Esophagus squamous epithelium (tissue), 5 donors: Measurements from ENCODE around the gene SRD5A3. TPM values are rescaled to one million over a fixed set of nuclear protein-coding genes. Genes with fewer than 3 reads are reported as not detected.

Source experiments
- DNase-seq: peaks from one replicate; lab custom pipeline; 2025; lab: John Stamatoyannopoulos, UW
- H3K27ac ChIP-seq, 4 donors: fragments of 200-600 bp; sonication (generic); one replicate each; pipeline ENCODE4 v1.5.1; 2016 to 2019; ENCODE audit warnings: mild to moderate bottlenecking in 1 of 4
- H3K27me3 ChIP-seq, 4 donors: fragments of 200-600 bp; sonication (generic); 1 replicate in 3 of 4; 2 replicates in 1 of 4; pipeline versions ENCODE4 v1.5.1 to v1.6.0; 2017 to 2021; ENCODE audit warnings: antibody characterized with exemption in 1 of 4
- H3K36me3 ChIP-seq, 3 donors: fragments of 200-600 bp; sonication (generic); one replicate each; pipeline ENCODE4 v1.5.1; 2016 to 2019
- H3K4me1 ChIP-seq, 3 donors: fragments of 200-600 bp; sonication (generic); one replicate each; pipeline ENCODE4 v1.5.1; 2017 to 2019
- H3K4me3 ChIP-seq, 4 donors: fragments of 200-600 bp; sonication (generic); 1 replicate in 3 of 4; 2 replicates in 1 of 4; pipeline ENCODE4 v1.5.1; 2016 to 2019; ENCODE audit warnings: mild to moderate bottlenecking in 2 of 4, moderate library complexity in 1 of 4
- H3K9me3 ChIP-seq, 3 donors: fragments of 200-600 bp; sonication (generic); one replicate each; pipeline ENCODE4 v1.5.1; 2016 to 2019
- POLR2A ChIP-seq, 4 donors: fragments of 450-650 bp; IDR thresholded peaks; one replicate each; pipeline ENCODE4 v1.6.1; 2017; ENCODE audit warnings: antibody characterized with exemption in 4 of 4, mild to moderate bottlenecking in 4 of 4, moderate library complexity in 3 of 4
- WGBS, 2 donors: methylation state at CpG; one replicate each; pipeline ENCODE4 v1.1.5; 2018; 5-methylcytosine and 5-hydroxymethylcytosine counted together
- intact Hi-C: fragments of 100-400 bp; cut with DNase I; formaldehyde crosslinking; loops from one replicate; pipeline ENCODE4 v1.15.0; 2022
- total RNA-seq, 4 donors: library from RNA; depleted of rRNA; stranded (reverse); fragments of >200 nt; gene quantifications; one replicate each; pipeline ENCODE4 v1.1.0, GENCODE V29; 2016
- TF ChIP-seq, protein P1 (sequence below), 6 experiments: fragments of 450-650 bp in 4 of 6; fragments of 200-600 bp in 2 of 6; sonication (generic) in 2 of 6; IDR thresholded peaks; one replicate each; pipeline ENCODE4 v1.5.1; 2016 to 2019; ENCODE audit warnings: antibody characterized with exemption in 6 of 6, mild to moderate bottlenecking in 4 of 6, moderate library complexity in 4 of 6
- donor health status: DM: yes; HTN: yes; CAD: no.

The SRD5A3 gene
- total RNA-seq, 4 donors from 2014 or later: 9.9 to 28.1 (median 18.4) TPM

DNA sequence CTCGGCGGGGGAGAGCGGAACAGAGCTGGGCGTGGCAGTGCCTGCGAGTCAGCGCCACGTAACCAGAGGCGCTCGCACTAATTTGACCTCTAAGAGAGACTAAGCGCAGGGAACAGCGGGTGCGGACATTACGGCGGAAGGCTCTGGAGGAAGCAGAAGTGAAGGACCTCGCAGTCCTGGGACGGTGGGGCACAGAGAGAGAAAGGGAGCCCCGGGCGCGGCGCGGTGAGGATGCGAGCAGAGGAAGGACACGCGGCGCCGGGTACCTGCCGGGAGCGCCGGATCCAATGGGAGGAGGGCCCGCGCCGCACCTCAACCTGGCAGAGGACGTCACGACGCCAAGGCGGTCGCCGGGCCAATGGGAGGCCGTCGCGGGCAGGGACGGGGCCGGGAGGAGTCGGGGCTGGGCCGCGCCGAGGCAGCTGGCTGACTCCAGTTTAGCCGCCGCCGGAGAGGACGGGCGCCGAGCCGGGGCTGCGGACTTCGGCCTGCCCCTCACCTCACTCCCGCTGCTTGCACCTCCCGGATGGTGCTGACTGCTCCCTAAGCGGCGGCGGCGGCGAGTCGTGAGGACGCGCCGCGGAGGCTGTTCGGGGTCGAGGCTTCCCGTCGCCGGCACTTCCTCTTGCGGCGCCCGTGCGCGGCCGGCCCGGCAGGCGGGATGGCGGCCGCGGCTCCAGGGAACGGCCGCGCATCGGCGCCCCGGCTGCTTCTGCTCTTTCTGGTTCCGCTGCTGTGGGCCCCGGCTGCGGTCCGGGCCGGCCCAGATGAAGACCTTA lies 49.7 kb downstream of the SRD5A3 start, which contains the start of gene TMEM165:
Gene TMEM165 (plus strand): TSS at position 429 of the 779 bp plus-strand sequence. CDS start 233 bp downstream, at position 662.
- peaks cover 0 to 4% (median 0%) of the 10 kb centered on the region in 3 donors for H3K36me3 ChIP-seq
- H3K4me3 ChIP-seq: peak within 1 kb of the TSS; percentile 75 to 99 (median 96)
- H3K9me3 ChIP-seq: no peaks in the 10 kb centered on the region
- peak within 1 kb of the TSS; percentile 96 to 100 (median 100) for H3K27ac ChIP-seq
- DNase-seq: peak; percentile 71
- TF ChIP-seq POLR2A (IDR thresholded peaks at IDR 0.05): peak in 3 of 4 donors; percentile 97 to 99 (median 98)
- TF ChIP-seq, protein P1, sequence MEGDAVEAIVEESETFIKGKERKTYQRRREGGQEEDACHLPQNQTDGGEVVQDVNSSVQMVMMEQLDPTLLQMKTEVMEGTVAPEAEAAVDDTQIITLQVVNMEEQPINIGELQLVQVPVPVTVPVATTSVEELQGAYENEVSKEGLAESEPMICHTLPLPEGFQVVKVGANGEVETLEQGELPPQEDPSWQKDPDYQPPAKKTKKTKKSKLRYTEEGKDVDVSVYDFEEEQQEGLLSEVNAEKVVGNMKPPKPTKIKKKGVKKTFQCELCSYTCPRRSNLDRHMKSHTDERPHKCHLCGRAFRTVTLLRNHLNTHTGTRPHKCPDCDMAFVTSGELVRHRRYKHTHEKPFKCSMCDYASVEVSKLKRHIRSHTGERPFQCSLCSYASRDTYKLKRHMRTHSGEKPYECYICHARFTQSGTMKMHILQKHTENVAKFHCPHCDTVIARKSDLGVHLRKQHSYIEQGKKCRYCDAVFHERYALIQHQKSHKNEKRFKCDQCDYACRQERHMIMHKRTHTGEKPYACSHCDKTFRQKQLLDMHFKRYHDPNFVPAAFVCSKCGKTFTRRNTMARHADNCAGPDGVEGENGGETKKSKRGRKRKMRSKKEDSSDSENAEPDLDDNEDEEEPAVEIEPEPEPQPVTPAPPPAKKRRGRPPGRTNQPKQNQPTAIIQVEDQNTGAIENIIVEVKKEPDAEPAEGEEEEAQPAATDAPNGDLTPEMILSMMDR (IDR thresholded peaks at IDR 0.05): peak in 1 of 6 experiments; percentile 3
- H3K27me3 ChIP-seq: no peaks in the 10 kb centered on the region
- peaks cover 14 to 41% (median 18%) of the 10 kb centered on the region in 3 donors for H3K4me1 ChIP-seq
- 0 to 1% methylated on average over 18 to 26 of the region's 95 CpGs for WGBS, 2 donors
- intact Hi-C loops: loop anchor here (5.0 kb wide), 1 partner anchor 48 kb away; the partner anchor contains the start of gene SRD5A3

DNA sequence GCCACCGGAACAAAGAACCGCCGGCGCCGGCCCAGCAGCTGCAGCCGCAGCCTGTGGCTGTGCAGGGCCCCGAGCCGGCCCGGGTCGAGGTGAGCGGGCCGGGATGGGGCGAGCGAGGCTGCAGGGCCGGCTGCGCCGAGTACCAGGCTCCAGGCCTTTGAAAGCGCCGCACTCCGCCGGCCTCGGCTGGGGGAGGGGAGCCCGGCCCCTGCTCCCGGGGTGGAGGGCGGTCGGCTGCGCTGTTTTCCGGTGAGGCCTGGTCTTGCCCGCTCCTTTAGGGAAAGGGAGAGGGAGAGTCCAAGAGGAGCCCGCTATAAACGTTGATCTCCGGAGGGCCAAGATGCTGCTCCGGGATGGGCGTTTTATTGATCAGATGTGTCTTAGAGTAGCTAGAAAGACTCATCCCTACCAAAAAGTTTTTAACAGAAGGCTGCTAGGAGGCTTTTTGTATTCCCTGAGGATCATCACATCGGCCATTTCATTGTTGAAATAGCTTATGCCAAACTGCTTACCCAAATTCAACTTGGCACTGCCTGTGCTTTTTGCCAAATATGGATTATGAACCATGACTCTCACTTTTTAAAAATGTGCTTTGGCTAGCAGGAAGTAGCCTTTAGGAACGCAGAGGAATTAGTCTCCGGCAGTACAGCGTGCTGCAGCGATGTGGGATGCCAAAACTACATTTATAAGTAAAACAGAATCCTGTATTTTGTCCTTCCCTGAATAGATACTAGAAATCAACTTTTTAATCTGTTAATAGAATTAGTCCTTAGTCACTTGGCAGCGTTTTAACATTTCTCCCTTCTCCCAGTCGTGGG lies 50.5 kb downstream of the SRD5A3 start:
- intact Hi-C loops: loop anchor here (5.0 kb wide), 1 partner anchor 49 kb away; the partner anchor contains the start of gene SRD5A3
- 0% methylated on average over 7 to 11 of the region's 41 CpGs for WGBS, 2 donors

DNA sequence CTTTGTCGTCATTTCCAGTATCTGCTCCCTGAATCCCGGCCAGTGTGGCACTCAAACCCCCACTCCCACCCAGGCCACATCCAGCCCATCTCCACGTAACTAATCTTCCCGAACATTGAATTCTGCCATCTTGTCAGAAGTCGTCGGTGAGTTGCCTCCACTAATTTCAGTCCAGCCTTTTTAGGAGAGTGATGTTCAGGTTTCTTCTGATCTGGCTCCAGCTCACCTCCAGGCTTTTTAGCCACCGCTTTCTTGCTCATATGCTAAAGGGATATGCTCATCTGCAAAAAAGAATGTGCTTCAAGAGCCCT lies 51.0 kb downstream of the SRD5A3 start:
- no peak for TF ChIP-seq POLR2A (IDR thresholded peaks at IDR 0.05)
- TF ChIP-seq, protein P1 (IDR thresholded peaks at IDR 0.05): no peak
- H3K36me3 ChIP-seq: peaks cover 0 to 16% (median 0%) of the 10 kb centered on the region in 3 donors
- peak overlapping the region; percentile 96 to 100 (median 100) for H3K27ac ChIP-seq
- WGBS, 2 donors: 1 to 2% methylated on average over 7 of the region's 7 CpGs
- H3K4me3 ChIP-seq: peak overlapping the region; percentile 75 to 99 (median 96)
- intact Hi-C loops: loop anchor here (5.0 kb wide), 1 partner anchor 50 kb away; the partner anchor contains the start of gene SRD5A3
- no peak for DNase-seq
- no peaks in the 10 kb centered on the region for H3K9me3 ChIP-seq
- no peaks in the 10 kb centered on the region for H3K27me3 ChIP-seq
- peaks cover 14 to 53% (median 23%) of the 10 kb centered on the region in 3 donors for H3K4me1 ChIP-seq

More for the DNA sequence above, 50.5 kb downstream of the SRD5A3 start:
- TF ChIP-seq, protein P1 (IDR thresholded peaks at IDR 0.05): no peak
- no peak for TF ChIP-seq POLR2A (IDR thresholded peaks at IDR 0.05)
- peaks cover 14 to 49% (median 21%) of the 10 kb centered on the region in 3 donors for H3K4me1 ChIP-seq
- H3K27ac ChIP-seq: peak overlapping the region; percentile 96 to 100 (median 100)
- DNase-seq: no peak
- H3K27me3 ChIP-seq: no peaks in the 10 kb centered on the region
- no peaks in the 10 kb centered on the region for H3K9me3 ChIP-seq
- H3K4me3 ChIP-seq: peak overlapping the region; percentile 75 to 99 (median 96)
- H3K36me3 ChIP-seq: peaks cover 0 to 12% (median 0%) of the 10 kb centered on the region in 3 donors

DNA sequence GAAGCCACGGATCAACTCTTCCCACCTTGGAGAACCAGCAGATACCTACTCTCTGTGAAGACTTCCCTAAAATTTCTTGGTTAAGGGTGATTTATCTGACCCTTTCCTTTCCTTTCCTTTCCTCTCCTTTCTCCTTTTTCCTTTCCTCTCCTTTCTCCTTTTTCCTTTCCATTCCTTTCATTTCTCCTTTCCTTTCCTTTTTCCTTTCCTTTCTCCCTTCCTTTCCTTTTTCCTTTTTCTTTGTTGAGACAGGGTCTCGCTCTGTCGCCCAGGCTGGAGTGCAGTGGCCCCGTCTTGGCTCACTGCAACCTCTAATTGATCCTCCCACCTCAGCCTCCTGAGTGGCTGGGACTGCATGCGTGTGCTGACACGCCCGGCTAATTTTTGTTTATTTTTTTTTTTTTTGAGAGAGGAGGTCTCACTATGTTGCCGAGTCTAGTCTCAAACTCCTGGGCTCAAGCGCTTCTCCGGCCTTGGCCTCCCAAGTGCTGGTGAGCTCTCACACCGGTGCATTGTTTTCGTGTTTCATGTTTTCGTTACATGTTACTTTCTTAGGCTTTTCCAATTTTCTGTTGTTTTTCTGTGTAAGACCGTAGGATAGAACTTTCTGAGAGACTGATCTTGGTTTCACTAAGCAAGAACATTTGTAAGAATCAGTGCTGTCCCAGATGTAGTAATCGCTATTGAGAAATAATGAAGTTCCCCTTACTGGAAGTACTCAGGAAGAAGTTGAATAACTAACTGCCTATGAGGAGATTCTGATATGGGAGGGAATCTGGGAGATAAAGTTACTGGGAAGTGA lies 51.7 kb downstream of the SRD5A3 start:
- peaks cover 0 to 16% (median 0%) of the 10 kb centered on the region in 3 donors for H3K36me3 ChIP-seq
- TF ChIP-seq, protein P1 (IDR thresholded peaks at IDR 0.05): no peak
- peak in 2 of 4 donors; percentile 26 to 37 for TF ChIP-seq POLR2A (IDR thresholded peaks at IDR 0.05)
- no peaks in the 10 kb centered on the region for H3K27me3 ChIP-seq
- intact Hi-C loops: loop anchor here (5.0 kb wide), 1 partner anchor 50 kb away; the partner anchor contains the start of gene SRD5A3
- H3K27ac ChIP-seq: peak overlapping the region; percentile 96 to 100 (median 100)
- WGBS, 2 donors: 24 to 28% methylated on average over 15 of the region's 15 CpGs
- peak overlapping the region; percentile 75 to 99 (median 96) for H3K4me3 ChIP-seq
- DNase-seq: no peak
- H3K9me3 ChIP-seq: no peaks in the 10 kb centered on the region
- peaks cover 14 to 53% (median 23%) of the 10 kb centered on the region in 3 donors for H3K4me1 ChIP-seq
